MG63 (cell line): Measurements from ENCODE around the gene GPX1. TPM values are rescaled to one million over a fixed set of nuclear protein-coding genes. Genes with fewer than 3 reads are reported as not detected.
"Not testable (repeated sequence)": the region's sequence is repeated elsewhere in the genome, so short reads cannot be mapped to it uniquely, and the experiment has no call there.

Experiments
- DNase-seq: peaks from one replicate; pipeline ENCODE4 v3.0.0-alpha.2; 2020
- H3K27me3 ChIP-seq: fragments of 250-450 bp; sonication (Bioruptor Pico); 2 replicates; pipeline ENCODE4 v1.5.1; 2020; ENCODE audit warnings: mild to moderate bottlenecking, moderate library complexity
- H3K36me3 ChIP-seq: fragments of 250-450 bp; sonication (Bioruptor Pico); 2 replicates; pipeline ENCODE4 v1.5.1; 2020; ENCODE audit warnings: mild to moderate bottlenecking, moderate library complexity
- H3K4me3 ChIP-seq: fragments of 250-450 bp; sonication (Bioruptor Pico); 2 replicates; pipeline ENCODE4 v1.5.1; 2020; ENCODE audit warnings: mild to moderate bottlenecking, moderate library complexity
- H3K9me3 ChIP-seq: fragments of 250-450 bp; sonication (Bioruptor Pico); 2 replicates; pipeline ENCODE4 v1.5.1; 2020; ENCODE audit warnings: mild to moderate bottlenecking, moderate library complexity
- total RNA-seq: library from RNA; depleted of rRNA; stranded (reverse); fragments of >200 nt; shearing (Covaris generic); gene quantifications from 2 replicates; pipeline ENCODE4 v1.2.3, GENCODE V29; 2014; ENCODE audit warnings: low replicate concordance

The GPX1 gene
- total RNA-seq, 1 experiment from 2014 or later, result 247 TPM

DNA sequence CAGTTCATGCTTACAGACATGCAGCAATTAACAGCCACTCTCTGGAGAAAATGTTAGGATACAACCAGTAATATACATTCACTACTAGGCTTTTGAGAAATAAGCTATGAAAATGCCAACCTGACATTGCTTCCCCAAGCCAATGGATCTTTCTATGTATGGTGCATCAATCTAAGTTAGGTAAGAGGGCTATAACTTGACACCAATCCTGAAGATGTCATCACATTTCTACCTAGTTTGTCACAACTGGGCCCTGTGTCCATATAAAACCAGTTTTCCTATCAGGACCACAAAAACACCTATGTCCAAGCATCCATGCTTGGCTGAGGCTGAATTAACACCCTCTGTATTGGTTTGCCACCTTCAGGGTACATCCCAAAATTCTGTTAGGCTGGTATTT lies 13.8 kb upstream of the GPX1 start:
- DNase-seq, result no peak
- H3K4me3 ChIP-seq, result no peak overlapping the region
- no peaks in the 10 kb centered on the region for H3K27me3 ChIP-seq
- H3K9me3 ChIP-seq, result no peaks in the 10 kb centered on the region
- H3K36me3 ChIP-seq, result peaks cover 34% of the 10 kb centered on the region

DNA sequence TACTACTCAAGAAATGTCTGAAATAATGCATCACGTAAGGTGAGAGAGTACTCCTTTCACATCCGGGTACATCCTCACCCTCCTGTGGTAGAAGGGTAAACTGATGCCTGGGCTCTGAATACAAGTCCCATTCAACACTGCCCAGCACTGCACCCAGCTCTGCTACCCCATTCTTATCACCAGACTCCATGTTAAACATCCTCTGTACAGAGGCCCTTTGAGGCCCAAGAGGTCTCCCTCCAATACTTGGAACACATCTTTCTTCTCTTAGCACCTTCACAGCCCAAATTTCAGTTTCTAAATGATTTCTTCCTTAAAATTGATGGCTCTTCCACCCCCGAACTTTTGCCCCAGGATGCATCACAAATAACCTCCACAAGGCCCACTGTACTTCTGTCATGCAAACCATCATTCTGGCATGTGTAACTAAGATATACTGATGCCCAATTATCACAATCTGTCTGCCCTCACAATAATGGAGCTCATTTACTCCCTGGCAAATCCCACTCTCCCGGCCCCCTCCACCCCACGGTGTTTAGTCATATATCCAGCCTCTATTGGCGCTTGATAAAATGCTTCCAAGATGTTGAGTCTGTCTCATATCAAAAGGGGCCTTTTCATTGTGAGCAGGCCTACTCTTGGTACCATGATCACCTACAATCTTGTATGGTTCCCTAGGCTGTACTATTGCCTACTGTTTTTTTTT lies 12.6 kb upstream of the GPX1 start:
- no peak for DNase-seq
- no peaks in the 10 kb centered on the region for H3K9me3 ChIP-seq
- no peak overlapping the region for H3K4me3 ChIP-seq
- peaks cover 41% of the 10 kb centered on the region for H3K36me3 ChIP-seq
- H3K27me3 ChIP-seq, result no peaks in the 10 kb centered on the region

DNA sequence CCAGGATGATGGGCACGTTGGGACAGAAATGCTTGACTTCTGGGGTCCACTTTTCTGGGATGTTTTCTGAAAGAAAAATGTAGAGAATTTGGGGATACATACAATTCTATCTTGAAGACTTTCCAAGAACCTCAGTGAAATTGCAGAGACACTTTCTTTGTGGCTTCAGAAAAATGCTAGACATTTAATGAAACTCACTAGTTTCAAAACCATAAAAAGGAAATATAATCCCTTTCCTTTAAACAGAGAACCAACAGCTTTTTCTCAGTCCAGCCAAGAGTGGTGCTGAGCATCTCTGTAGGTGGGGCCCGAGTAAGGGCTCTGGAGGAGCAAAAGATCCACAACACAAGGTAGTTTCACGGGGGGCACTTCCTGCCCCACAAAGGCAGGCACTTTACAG lies 4.4 kb upstream of the GPX1 start:
- DNase-seq, result no peak
- Histone ChIP-seq H3K27me3 (no peaks in the 10 kb centered on the region), H3K9me3 (no peaks in the 10 kb centered on the region), H3K36me3 (peaks cover 30% of the 10 kb centered on the region), H3K4me3 (no peak overlapping the region)

DNA sequence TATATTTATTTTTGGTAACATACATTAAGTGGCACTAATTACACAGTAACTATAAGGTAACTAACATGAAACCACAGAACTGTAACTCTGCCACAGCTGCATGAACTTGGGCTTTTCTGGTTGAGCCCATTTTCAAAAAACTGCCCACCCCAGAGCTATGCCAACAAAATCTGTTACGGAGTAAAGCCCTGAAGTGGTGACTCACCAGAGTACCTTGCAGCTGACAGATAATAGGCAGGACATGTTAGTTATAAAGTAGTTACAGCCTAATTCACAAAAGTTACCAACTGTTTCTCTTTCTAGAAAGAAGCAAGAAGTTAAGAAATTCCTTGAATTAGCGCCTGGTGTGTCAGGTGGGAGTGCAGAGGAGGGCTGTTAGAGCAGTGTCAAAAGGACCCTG lies 1.5 kb upstream of the GPX1 start:
- H3K4me3 ChIP-seq, result no peak overlapping the region
- no peaks in the 10 kb centered on the region for H3K9me3 ChIP-seq
- no peaks in the 10 kb centered on the region for H3K27me3 ChIP-seq
- DNase-seq, result no peak
- peaks cover 40% of the 10 kb centered on the region for H3K36me3 ChIP-seq

DNA sequence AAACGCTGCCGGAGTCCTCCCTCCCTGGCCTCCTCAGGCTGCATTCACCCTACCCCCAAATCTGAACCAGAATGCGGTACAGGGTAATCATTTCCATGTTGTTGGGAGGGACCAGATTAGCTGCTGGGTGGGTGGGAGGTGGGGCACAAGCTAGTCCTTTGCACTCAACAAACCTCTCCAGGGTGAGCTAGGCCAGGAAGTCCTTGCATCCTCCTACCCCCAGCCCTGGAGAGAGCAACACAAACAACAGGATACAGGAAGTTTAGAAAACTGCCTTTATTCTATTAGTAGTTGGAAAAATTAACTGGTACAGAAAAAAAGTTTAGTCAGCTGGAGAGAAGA lies 702 bp upstream of the GPX1 start:
- Histone ChIP-seq H3K4me3 (peak overlapping the region; percentile 69), H3K27me3 (no peaks in the 10 kb centered on the region), H3K36me3 (peaks cover 40% of the 10 kb centered on the region), H3K9me3 (no peaks in the 10 kb centered on the region)
- DNase-seq, result no peak

DNA sequence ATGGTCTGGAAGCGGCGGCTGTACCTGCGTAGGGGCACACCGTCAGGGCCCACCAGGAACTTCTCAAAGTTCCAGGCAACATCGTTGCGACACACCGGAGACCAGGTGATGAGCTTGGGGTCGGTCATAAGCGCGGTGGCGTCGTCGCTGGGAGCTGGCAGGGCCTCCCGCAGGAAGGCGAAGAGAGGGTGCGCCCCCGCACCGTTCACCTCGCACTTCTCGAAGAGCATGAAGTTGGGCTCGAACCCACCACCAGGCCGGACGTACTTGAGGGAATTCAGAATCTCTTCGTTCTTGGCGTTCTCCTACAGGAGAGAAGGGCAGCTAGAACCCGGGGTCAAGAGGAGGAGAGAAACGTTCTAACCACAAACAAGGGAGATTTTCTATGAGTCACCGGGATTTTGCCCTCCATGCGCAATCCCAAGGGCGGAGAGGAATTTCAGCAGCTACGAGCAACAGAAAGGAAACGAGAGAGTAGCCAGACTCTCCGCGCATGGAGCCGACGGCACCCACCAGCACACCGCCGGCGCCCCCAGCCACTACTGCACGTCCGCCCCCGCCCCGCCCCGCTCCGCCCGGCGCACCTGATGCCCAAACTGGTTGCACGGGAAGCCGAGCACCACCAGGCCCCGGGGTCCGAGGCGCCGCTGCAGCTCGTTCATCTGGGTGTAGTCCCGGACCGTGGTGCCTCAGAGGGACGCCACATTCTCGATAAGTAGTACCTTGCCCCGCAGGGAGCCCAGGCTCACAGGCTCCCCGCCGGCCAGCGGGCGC lies 523 bp downstream of the GPX1 start:
- DNase-seq, result peak; percentile 54
- Histone ChIP-seq H3K4me3 (peak overlapping the region; percentile 69), H3K36me3 (peaks cover 40% of the 10 kb centered on the region)
- H3K9me3 ChIP-seq, H3K27me3 ChIP-seq: not testable (repeated sequence)

DNA sequence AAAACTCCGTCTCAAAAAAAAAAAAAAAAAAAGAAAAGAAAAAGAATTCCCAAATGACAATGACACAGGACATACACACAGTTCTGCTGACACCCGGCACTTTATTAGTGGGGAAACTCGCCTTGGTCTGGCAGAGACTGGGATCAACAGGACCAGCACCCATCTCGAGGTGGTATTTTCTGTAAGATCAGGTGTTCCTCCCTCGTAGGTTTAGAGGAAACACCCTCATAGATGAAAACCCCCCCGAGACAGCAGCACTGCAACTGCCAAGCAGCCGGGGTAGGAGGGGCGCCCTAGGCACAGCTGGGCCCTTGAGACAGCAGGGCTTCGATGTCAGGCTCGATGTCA lies 1.1 kb downstream of the GPX1 start:
- not testable (repeated sequence) for H3K9me3 ChIP-seq, H3K27me3 ChIP-seq, DNase-seq
- peak overlapping the region; percentile 69 for H3K4me3 ChIP-seq
- H3K36me3 ChIP-seq, result peaks cover 40% of the 10 kb centered on the region

DNA sequence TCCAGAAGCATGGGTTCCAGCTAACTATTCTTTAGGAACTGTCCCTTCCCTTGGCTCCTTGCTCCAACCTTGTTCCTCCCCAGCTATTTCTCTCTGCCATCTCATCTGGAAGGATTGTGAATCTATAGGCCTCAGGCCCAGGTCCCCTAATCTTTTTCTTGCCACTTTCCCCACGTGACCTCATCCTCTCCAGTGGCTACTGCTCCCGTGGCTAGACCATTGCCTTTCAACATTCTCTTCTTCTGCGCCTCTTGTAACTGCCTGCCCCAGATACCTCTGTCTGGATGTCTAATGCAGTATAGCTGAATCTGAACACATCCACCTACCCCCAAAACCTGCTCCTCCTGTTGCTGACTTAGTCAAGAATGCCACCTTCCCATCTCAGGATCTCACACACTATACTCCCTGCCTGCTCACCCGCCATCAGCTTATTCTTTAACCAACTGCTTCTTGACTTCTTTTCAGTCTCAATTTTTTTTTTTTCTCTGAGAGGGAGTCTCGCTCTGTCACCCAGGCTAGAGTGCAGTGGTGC lies 5.2 kb downstream of the GPX1 start:
- Histone ChIP-seq H3K4me3 (no peak overlapping the region), H3K9me3 (no peaks in the 10 kb centered on the region), H3K27me3 (no peaks in the 10 kb centered on the region), H3K36me3 (peaks cover 21% of the 10 kb centered on the region)
- DNase-seq, result no peak

DNA sequence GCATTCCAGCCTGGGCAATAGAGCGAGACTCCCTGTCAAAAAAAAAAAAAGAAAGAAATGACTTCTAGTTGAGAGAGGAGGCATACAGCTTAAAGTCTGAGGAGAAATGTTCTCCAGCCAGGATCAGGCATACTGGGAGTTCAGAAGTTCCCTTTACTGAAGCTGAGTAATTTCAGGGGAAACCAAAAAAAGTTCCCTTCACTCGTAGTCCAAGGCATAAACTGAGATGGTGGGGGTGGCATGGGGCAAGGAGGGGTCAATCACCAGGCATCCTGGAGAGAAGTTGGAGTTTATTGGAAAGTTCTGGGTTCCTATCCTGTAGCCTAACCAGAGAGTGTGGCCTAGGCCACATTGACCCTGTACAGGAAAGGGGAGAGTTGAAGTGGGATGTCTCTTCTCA lies 5.9 kb downstream of the GPX1 start:
- H3K9me3 ChIP-seq, result no peaks in the 10 kb centered on the region
- no peak overlapping the region for H3K4me3 ChIP-seq
- no peaks in the 10 kb centered on the region for H3K27me3 ChIP-seq
- no peak for DNase-seq
- peaks cover 15% of the 10 kb centered on the region for H3K36me3 ChIP-seq

DNA sequence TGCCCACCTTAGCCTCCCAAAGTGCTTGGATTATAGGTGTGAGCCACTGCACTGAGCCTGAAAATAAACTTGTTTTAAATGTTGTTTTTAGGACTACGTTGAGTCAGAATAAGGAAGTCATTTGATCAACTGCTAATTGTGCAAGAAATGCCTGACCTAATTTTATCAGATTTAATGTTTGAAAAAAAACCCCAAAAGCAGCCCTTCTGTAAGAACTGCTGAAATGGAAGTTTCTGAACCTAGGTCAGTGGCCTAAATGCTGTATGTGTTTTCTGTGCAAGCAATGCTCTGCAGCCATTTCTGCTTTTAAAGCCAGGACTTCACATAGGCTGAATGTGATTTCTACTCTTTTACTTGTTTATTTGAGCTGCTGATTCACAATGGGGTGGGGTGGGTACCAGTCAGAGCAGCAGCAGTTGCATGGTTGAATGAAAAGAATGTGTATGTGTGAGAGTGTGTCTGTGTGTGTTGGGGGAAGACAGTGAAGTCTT lies 6.6 kb downstream of the GPX1 start:
- Histone ChIP-seq H3K27me3 (no peaks in the 10 kb centered on the region), H3K4me3 (no peak overlapping the region), H3K9me3 (no peaks in the 10 kb centered on the region), H3K36me3 (peaks cover 13% of the 10 kb centered on the region)
- DNase-seq, result peak; percentile 62

DNA sequence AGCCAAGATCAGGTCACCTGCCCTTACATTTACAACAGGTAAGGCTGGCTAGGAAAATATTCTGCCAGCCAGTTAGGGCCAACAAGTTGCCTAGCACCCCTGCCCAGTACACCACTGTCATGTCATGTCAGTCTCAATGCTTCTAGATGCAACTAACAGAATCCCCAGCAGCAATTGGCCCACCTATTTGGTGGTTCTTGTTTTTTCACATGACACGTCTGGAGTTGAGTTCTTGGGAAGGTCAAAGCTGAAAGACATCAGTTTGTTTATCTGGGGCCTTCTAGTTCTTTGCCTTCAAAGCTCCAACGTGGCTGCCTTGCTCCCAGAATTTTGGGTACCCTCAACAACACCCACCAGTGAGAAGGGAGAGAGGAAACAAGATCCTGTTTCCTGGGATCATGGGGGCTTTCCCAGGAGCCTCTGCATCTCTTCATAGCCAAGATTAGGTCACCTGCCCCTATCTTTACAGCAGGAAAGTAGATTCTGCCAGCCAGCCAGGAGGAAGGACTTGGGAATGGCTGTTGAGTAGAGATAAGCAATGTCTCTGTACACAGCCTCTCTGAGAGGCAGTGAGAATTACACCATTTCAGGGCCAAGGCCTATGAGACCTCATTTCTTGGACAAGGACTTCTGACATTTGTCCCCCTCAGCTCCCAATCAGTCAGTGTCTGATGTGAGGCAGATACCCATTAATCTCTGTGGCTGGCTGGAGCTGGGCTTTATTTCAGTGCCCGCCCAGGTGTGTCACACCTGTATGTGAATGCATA lies 8.6 kb downstream of the GPX1 start:
- no peaks in the 10 kb centered on the region for H3K27me3 ChIP-seq
- no peak for DNase-seq
- no peak overlapping the region for H3K4me3 ChIP-seq
- no peaks in the 10 kb centered on the region for H3K9me3 ChIP-seq
- H3K36me3 ChIP-seq, result no peaks in the 10 kb centered on the region

DNA sequence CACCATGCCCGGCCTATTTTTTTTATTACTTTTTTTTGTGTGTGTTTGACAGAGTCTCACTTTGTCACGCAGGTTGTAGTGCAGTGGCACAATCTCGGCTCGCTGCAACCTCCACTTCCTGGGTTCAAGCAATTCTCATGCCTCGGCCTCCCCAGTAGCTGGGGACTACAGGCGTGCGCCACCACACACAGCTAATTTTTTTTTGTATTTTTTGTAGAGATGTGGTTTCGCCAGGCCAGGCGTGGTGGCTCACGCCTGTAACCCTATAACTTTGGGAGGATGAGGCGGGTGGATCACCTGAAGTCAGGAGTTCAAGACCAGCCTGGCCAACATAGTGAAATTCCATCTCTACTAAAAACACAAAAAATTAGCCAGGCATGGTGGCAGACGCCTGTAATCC lies 9.8 kb downstream of the GPX1 start:
- H3K4me3 ChIP-seq, H3K9me3 ChIP-seq, DNase-seq, H3K36me3 ChIP-seq, H3K27me3 ChIP-seq: not testable (repeated sequence)

DNA sequence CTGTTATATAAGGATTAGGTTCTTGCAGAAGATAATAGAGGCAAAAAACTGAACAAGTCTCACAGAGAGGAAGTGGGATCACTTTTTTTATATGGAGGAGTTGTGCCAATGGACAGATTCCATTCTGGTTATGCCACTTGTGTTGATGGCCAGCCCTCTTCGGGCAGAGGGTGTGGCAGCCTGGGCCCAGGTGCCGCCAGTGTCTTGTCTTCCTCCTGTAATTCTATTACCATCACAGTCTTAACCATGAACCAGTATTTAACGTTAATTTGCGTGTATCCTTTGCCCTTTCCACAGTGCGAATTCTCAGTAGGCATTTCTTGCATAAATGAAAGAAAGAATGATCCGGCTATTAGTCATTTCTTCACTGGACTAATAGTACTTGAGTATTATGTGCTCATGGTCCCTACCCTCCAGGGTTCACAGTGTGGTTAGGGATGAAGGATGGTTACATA lies 11.3 kb downstream of the GPX1 start:
- 0 out of 2 replicates have a peak overlapping the region, but pooled peaks have one; percentile 11 for H3K4me3 ChIP-seq

DNA sequence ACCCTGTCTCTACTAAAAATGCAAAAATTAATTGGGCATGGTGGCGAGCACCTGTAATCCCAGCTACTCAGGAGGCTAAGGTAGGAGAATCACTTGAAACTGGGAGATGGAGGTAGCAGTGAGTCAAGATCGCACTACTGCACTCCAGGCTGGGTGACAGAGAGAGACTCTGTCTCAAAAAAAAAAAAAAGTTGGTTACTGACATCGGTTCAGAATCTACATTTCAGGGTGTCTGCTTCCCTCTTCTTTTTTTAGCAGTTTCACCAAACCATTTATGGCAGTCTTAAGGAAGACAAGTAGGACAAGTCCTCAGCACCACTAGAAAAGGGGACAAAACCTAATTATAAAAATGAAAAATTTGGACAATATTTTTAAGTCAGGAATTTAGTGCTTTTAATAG lies 15.0 kb downstream of the GPX1 start:
- H3K4me3 ChIP-seq, result no peak overlapping the region
- H3K9me3 ChIP-seq, result no peaks in the 10 kb centered on the region
- no peaks in the 10 kb centered on the region for H3K36me3 ChIP-seq
- H3K27me3 ChIP-seq, result no peaks in the 10 kb centered on the region
- no peak for DNase-seq

More for the DNA sequence above, 11.3 kb downstream of the GPX1 start:
- Histone ChIP-seq H3K36me3 (no peaks in the 10 kb centered on the region), H3K27me3 (no peaks in the 10 kb centered on the region), H3K9me3 (no peaks in the 10 kb centered on the region)
- DNase-seq, result peak; percentile 65

DNA sequence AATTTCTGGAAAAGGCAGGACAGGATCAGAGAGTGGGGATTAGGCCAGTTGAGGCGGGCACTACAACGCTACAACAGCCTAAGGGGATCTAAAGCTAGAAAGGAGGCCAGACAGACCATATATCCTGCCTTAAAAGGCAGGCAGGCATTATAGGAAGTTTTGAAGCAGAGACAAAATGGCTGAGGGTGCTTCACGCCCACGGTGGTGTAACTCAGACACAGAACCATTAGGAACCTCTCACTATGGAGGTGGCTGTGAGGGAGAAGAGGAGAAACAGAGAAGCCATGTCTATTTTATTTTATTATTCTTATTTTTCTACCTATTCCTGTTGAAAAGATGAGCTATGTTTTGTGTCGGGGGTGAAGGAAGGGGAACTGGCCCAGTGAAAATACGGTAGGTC lies 16.2 kb downstream of the GPX1 start:
- H3K9me3 ChIP-seq, result no peaks in the 10 kb centered on the region
- H3K27me3 ChIP-seq, result no peaks in the 10 kb centered on the region
- H3K36me3 ChIP-seq, result no peaks in the 10 kb centered on the region
- DNase-seq, result no peak
- no peak overlapping the region for H3K4me3 ChIP-seq

DNA sequence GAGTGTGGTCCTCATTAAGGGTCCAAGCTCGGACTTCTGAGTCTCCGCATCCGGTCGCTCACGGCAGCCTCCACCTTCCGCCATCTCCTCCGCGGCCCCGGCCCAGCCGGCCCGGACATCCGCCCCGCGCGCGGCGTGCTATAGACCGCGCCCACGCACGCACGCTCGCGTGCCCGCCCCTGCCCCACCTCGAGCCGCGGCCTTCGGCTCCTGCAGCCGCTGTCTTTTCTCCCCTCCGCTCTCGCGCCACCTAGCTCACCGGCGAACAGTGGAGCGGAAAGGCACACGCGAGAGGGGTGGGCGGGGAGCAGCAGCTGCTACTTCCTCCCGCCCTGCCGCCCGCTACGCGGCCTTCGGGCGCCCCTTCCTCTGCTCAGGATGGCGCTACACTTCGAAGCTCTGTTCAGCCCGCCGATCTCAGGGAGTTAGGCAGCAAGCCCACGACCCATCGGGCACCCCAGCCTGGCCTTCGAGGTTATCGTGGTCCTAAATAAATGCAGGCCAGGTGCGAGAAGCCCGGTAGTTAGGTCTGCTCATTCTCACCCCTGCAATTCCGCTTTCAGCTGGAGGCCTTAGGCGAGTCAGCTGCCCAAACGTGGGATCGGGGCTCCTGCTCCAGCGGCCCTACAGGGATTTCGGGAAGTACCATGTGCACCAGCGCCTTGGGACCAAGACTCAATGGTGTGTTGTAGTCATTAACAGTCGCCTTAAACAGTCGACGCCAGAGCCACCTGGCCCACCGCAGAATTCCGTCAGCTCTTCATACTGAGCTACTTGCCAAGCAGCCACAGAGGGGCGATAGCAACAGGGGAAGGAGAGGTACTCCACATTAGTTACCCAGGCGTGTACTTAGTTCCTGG lies 18.0 kb downstream of the GPX1 start, which contains the start of gene USP4:
Gene USP4 (minus strand): TSS at position 113 of the 860 bp plus-strand sequence. CDS start 29 bp downstream, at position 84.
- Histone ChIP-seq H3K9me3 (no peaks in the 10 kb centered on the region), H3K27me3 (no peaks in the 10 kb centered on the region), H3K4me3 (peak within 1 kb of the TSS; percentile 72), H3K36me3 (peaks cover 4% of the 10 kb centered on the region)
- peak; percentile 91 for DNase-seq
